Muscle of arm (tissue), 12 donors: ENCODE results near the gene CTSO. TPM values are rescaled to one million over a fixed set of nuclear protein-coding genes. Genes with fewer than 3 reads are reported as not detected.
"Not testable (repeated sequence)": the region's sequence is repeated elsewhere in the genome, so short reads cannot be mapped to it uniquely, and the experiment has no call there.

Source experiments
- DNase-seq: peaks from one replicate; pipeline ENCODE4 v3.0.0-alpha.2; 2013
- polyA plus RNA-seq, 12 donors: library from polyadenylated mRNA; unstranded; fragments of 120-200 nt; gene quantifications; one replicate each; pipeline ENCODE4 v1.2.1, GENCODE V29; 2013; ENCODE audit not compliant: insufficient read length in 12 of 12

CTSO gene
- polyA plus RNA-seq, 12 donors = 24.8 to 43.4 (median 33.9) TPM; not detected in 1

GRCh38 chr4:155961575-155961974, 7.9 kb upstream of the CTSO start:
- DNase-seq = no peak

GRCh38 chr4:155960522-155960921, 6.9 kb upstream of the CTSO start:
- no peak for DNase-seq

- no peak for DNase-seq
These were observed 5.8 kb upstream of the CTSO start for GRCh38 chr4:155959417-155959816.

GRCh38 chr4:155956461-155956860, 2.8 kb upstream of the CTSO start:
- DNase-seq = no peak

- DNase-seq = no peak
These were observed 1.3 kb upstream of the CTSO start for GRCh38 chr4:155954939-155955338.

GRCh38 chr4:155954118-155954685, 536 bp upstream of the CTSO start:
- no peak for DNase-seq

GRCh38 chr4:155952501-155952901, 1.2 kb downstream of the CTSO start:
- DNase-seq = peak; percentile 45

GRCh38 chr4:155950461-155950860, 3.2 kb downstream of the CTSO start:
- no peak for DNase-seq

- DNase-seq = no peak
These were observed 5.1 kb downstream of the CTSO start for GRCh38 chr4:155948541-155948940.

GRCh38 chr4:155946486-155946885, 7.2 kb downstream of the CTSO start:
- no peak for DNase-seq

GRCh38 chr4:155944516-155944915, 9.2 kb downstream of the CTSO start:
- DNase-seq = no peak

- DNase-seq = no peak
These were observed 9.9 kb downstream of the CTSO start for GRCh38 chr4:155943605-155944291.

- no peak for DNase-seq
These were observed 11.8 kb downstream of the CTSO start for GRCh38 chr4:155941820-155942219.

GRCh38 chr4:155941085-155941790, 12.4 kb downstream of the CTSO start:
- no peak for DNase-seq

- DNase-seq = no peak
These were observed 18.2 kb downstream of the CTSO start for GRCh38 chr4:155935389-155935986.

GRCh38 chr4:155934634-155935033, 19.0 kb downstream of the CTSO start:
- DNase-seq = not testable (repeated sequence)

GRCh38 chr4:155931634-155932033, 22.0 kb downstream of the CTSO start:
- DNase-seq = no peak

- no peak for DNase-seq
These were observed 23.3 kb downstream of the CTSO start for GRCh38 chr4:155930330-155930729.

- DNase-seq = no peak
These were observed 23.8 kb downstream of the CTSO start for GRCh38 chr4:155929833-155930232.

GRCh38 chr4:155924637-155925036, 29.0 kb downstream of the CTSO start:
- no peak for DNase-seq

GRCh38 chr4:155921597-155921996, 32.1 kb downstream of the CTSO start:
- no peak for DNase-seq

GRCh38 chr4:155914782-155915181, 38.9 kb downstream of the CTSO start:
- no peak for DNase-seq

GRCh38 chr4:155911905-155912304, 41.8 kb downstream of the CTSO start:
- no peak for DNase-seq
